ENCODE results near the gene CUX1.

Gene CUX1

GRCh38 chr7:101940830-101941229 is 123.4 kb downstream of the CUX1 start:
- TF ChIP-seq, protein P1, sequence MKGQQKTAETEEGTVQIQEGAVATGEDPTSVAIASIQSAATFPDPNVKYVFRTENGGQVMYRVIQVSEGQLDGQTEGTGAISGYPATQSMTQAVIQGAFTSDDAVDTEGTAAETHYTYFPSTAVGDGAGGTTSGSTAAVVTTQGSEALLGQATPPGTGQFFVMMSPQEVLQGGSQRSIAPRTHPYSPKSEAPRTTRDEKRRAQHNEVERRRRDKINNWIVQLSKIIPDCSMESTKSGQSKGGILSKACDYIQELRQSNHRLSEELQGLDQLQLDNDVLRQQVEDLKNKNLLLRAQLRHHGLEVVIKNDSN (IDR thresholded peaks at IDR 0.05) = no peak
- TF ChIP-seq TEAD4 (IDR thresholded peaks at IDR 0.05) = no peak
- no peak for TF ChIP-seq YY1 (IDR thresholded peaks at IDR 0.05; ENCODE audit: low read depth)
- TF ChIP-seq EGR1 (IDR thresholded peaks at IDR 0.05) = no peak
- no peak for TF ChIP-seq ZBTB7A (IDR thresholded peaks at IDR 0.05; ENCODE audit: low read depth)
- TF ChIP-seq CREB1 (IDR thresholded peaks at IDR 0.05; ENCODE audit: low read depth) = no peak

DNA sequence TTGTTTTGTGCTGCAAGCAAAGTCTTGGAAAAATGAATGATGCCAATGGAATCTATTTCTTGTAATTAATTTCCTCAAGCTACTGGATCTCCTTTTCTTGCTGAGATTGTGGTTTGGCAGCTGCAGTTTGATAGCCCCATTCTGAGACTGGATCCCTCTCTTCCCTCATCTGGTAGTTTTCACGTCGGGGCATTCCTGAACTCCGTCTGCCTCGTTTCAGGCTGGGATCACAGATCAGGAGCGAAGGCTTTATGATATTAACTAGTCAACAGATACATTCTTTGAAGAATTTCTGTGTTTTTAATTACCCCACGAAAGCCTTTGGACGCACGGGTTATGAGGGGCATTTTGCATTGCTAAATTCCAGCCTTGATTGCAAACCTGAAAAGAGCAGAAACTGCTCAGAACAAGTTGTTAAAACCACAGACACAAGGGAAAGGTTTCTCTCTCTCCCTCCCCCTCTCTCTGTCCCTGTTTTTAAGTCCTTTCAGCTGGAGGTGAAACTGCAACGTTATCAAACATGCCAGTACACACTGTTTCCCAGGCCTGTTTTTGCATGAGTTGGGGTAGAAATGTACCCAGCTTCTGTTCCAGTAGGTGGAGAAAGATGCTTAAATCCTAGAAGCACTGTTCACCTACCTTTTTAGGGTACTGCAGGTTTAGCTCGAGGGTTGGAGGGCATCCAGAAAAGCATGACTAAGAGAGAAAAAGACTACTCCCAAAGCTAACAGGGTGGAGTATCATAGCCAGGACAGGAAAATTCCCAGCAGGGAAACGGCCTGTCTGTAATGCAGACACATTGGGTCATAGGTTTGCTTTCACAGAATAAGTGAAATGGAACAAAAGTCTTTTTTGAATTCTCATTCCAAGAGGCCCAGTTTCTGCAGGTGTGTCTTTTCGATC is 124.3 kb downstream of the CUX1 start:
- peak; percentile 34; the same call in 1 of the 2 replicates for TF ChIP-seq ZBTB7A (IDR thresholded peaks at IDR 0.05; ENCODE audit: low read depth)
- TF ChIP-seq NFIC (IDR thresholded peaks at IDR 0.05) = peak; percentile 88
- peak; percentile 69; the same call in 1 of the 2 replicates for TF ChIP-seq FOXM1 (IDR thresholded peaks at IDR 0.05; ENCODE audit: borderline replicate concordance, low read depth)
- no peak for TF ChIP-seq TAF1 (IDR thresholded peaks at IDR 0.05; ENCODE audit: low read depth)
- TF ChIP-seq TCF12 (IDR thresholded peaks at IDR 0.05; ENCODE audit: low read depth) = peak; percentile 84
- TF ChIP-seq CREB1 (IDR thresholded peaks at IDR 0.05; ENCODE audit: low read depth) = no peak
- TF ChIP-seq RAD21 (IDR thresholded peaks at IDR 0.05; ENCODE audit: low read depth) = peak; percentile 30; the same call in 1 of the 2 replicates
- TF ChIP-seq, protein P1 (IDR thresholded peaks at IDR 0.05) = no peak
- TF ChIP-seq CEBPB (IDR thresholded peaks at IDR 0.05) = 0 out of 2 replicates have a peak, but pooled peaks have one; percentile 29
- TF ChIP-seq, protein P2, sequence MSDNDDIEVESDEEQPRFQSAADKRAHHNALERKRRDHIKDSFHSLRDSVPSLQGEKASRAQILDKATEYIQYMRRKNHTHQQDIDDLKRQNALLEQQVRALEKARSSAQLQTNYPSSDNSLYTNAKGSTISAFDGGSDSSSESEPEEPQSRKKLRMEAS (IDR thresholded peaks at IDR 0.05) = peak; percentile 41; the same call in 1 of the 2 replicates
- TF ChIP-seq TEAD4 (IDR thresholded peaks at IDR 0.05) = peak; percentile 64
- TF ChIP-seq EP300 (IDR thresholded peaks at IDR 0.05; ENCODE audit: borderline replicate concordance) = peak; percentile 88

- TF ChIP-seq FOXM1 (IDR thresholded peaks at IDR 0.05; ENCODE audit: borderline replicate concordance, low read depth) = no peak
- TF ChIP-seq TAF1 (IDR thresholded peaks at IDR 0.05; ENCODE audit: low read depth) = no peak
- TF ChIP-seq NFIC (IDR thresholded peaks at IDR 0.05) = no peak
- TF ChIP-seq EP300 (IDR thresholded peaks at IDR 0.05; ENCODE audit: borderline replicate concordance) = no peak
- no peak for TF ChIP-seq REST (IDR thresholded peaks at IDR 0.05; ENCODE audit: low read depth)
These were observed 125.3 kb downstream of the CUX1 start for GRCh38 chr7:101942603-101943210.

DNA sequence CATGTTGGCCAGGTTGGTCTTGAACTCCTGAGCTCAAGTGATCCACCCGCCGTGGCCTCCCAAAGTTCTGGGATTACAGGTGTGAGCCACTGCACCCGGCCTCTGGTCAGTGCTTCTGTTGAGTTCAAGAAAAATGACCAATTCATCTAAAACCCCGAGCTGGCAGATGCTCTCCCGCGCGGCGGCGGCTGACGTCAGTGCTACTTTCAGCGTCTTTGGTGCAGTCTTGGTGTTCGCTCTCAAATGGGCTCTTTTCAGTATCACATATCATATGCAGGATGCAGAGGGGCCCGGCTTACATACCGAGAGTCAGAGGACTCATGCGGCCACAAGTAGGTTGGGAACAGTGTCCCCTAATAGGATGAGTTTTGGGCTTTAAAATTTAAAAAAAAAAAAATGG is 125.9 kb downstream of the CUX1 start:
- TF ChIP-seq EGR1 (IDR thresholded peaks at IDR 0.05) (no peak), TCF12 (IDR thresholded peaks at IDR 0.05; ENCODE audit: low read depth) (no peak), NFIC (IDR thresholded peaks at IDR 0.05) (no peak), ZBTB7A (IDR thresholded peaks at IDR 0.05; ENCODE audit: low read depth) (no peak), RAD21 (IDR thresholded peaks at IDR 0.05; ENCODE audit: low read depth) (no peak), CREB1 (IDR thresholded peaks at IDR 0.05; ENCODE audit: low read depth) (no peak), REST (IDR thresholded peaks at IDR 0.05; ENCODE audit: low read depth) (no peak), YY1 (IDR thresholded peaks at IDR 0.05; ENCODE audit: low read depth) (no peak), CEBPB (IDR thresholded peaks at IDR 0.05) (no peak), FOXM1 (IDR thresholded peaks at IDR 0.05; ENCODE audit: borderline replicate concordance, low read depth) (no peak)
- TF ChIP-seq, protein P1 (IDR thresholded peaks at IDR 0.05) = no peak

GRCh38 chr7:101943889-101944600 is 126.6 kb downstream of the CUX1 start:
- TF ChIP-seq FOXM1 (IDR thresholded peaks at IDR 0.05; ENCODE audit: borderline replicate concordance, low read depth) (0 out of 2 replicates have a peak, but pooled peaks have one; percentile 41), REST (IDR thresholded peaks at IDR 0.05; ENCODE audit: low read depth) (no peak), TAF1 (IDR thresholded peaks at IDR 0.05; ENCODE audit: low read depth) (0 out of 2 replicates have a peak, but pooled peaks have one; percentile 35), YY1 (IDR thresholded peaks at IDR 0.05; ENCODE audit: low read depth) (no peak), CEBPB (IDR thresholded peaks at IDR 0.05) (no peak), RAD21 (IDR thresholded peaks at IDR 0.05; ENCODE audit: low read depth) (no peak), ZBTB7A (IDR thresholded peaks at IDR 0.05; ENCODE audit: low read depth) (no peak), TEAD4 (IDR thresholded peaks at IDR 0.05) (no peak), CREB1 (IDR thresholded peaks at IDR 0.05; ENCODE audit: low read depth) (no peak), TCF12 (IDR thresholded peaks at IDR 0.05; ENCODE audit: low read depth) (peak; percentile 83), NFIC (IDR thresholded peaks at IDR 0.05) (peak; percentile 45), EP300 (IDR thresholded peaks at IDR 0.05; ENCODE audit: borderline replicate concordance) (peak; percentile 51; the same call in 1 of the 2 replicates), EGR1 (IDR thresholded peaks at IDR 0.05) (no peak)
- TF ChIP-seq, protein P2 (IDR thresholded peaks at IDR 0.05) = peak; percentile 14; the same call in 1 of the 2 replicates
- TF ChIP-seq, protein P1 (IDR thresholded peaks at IDR 0.05) = no peak
